Upper lobe of left lung (tissue), 6 donors: ENCODE results near the gene HOXA2. TPM values are rescaled to one million over a fixed set of nuclear protein-coding genes. Genes with fewer than 3 reads are reported as not detected.

Experiments
- ATAC-seq, 2 donors: fragments of 200-7000 bp; cut with Tn5 transposase; one replicate each; pipeline ENCODE4 v1.9.1; 2022; ENCODE audit warnings: mild to moderate bottlenecking in 2 of 2, moderate library complexity in 2 of 2; ENCODE audit not compliant: low FRiP score in 2 of 2
- DNase-seq, 2 donors: peaks; one replicate each; pipeline ENCODE4 v3.0.0-alpha.2; 2019 to 2020
- H3K27ac ChIP-seq, 4 donors: fragments of 200-600 bp; sonication (generic); one replicate each; pipeline ENCODE4 v1.5.1; 2016 to 2019
- H3K27me3 ChIP-seq, 4 donors: fragments of 200-600 bp; sonication (generic); one replicate each; pipeline ENCODE4 v1.5.1; 2017 to 2019
- H3K36me3 ChIP-seq, 4 donors: fragments of 200-600 bp; sonication (generic); one replicate each; pipeline ENCODE4 v1.5.1; 2016 to 2019
- H3K4me1 ChIP-seq, 4 donors: fragments of 200-600 bp; sonication (generic); one replicate each; pipeline ENCODE4 v1.5.1; 2018 to 2019
- H3K4me3 ChIP-seq, 4 donors: fragments of 200-600 bp; sonication (generic); one replicate each; pipeline ENCODE4 v1.5.1; 2017 to 2019; ENCODE audit warnings: mild to moderate bottlenecking in 2 of 4, moderate library complexity in 1 of 4
- H3K9me3 ChIP-seq, 4 donors: fragments of 200-600 bp; sonication (generic); one replicate each; pipeline ENCODE4 v1.5.1; 2018 to 2019
- EP300 ChIP-seq, 4 donors: sonication (generic); formaldehyde crosslinking; IDR thresholded peaks; one replicate each; pipeline ENCODE4 v1.5.1; 2017; ENCODE audit warnings: antibody characterized with exemption in 4 of 4, control low read depth in 2 of 4
- POLR2A ChIP-seq, 4 donors: fragments of 450-650 bp; IDR thresholded peaks; one replicate each; pipeline ENCODE4 v1.5.1; 2016 to 2017; ENCODE audit warnings: antibody characterized with exemption in 4 of 4, mild to moderate bottlenecking in 2 of 4
- POLR2AphosphoS5 ChIP-seq, 2 donors: sonication (generic); formaldehyde crosslinking; IDR thresholded peaks; one replicate each; pipeline ENCODE4 v1.5.1; 2017; ENCODE audit warnings: antibody characterized with exemption in 2 of 2
- WGBS, 2 donors: methylation state at CpG; one replicate each; pipeline ENCODE4 v1.1.5; 2017 to 2018; 5-methylcytosine and 5-hydroxymethylcytosine counted together
- total RNA-seq, 6 donors: library from RNA; depleted of rRNA in 4 of 6; stranded (reverse); fragments of >200 nt in 4 of 6; gene quantifications; one replicate each; pipeline versions ENCODE4 v1.1.0 to v1.2.1, GENCODE V29; 2016 to 2021
- TF ChIP-seq, protein P1 (sequence below), 6 experiments: fragments of 450-650 bp in 4 of 6; fragments of 200-600 bp in 2 of 6; sonication (generic) in 2 of 6; IDR thresholded peaks; one replicate each; pipeline ENCODE4 v1.5.1; 2016 to 2019; ENCODE audit warnings: antibody characterized with exemption in 6 of 6
- donor health status: DM: no; HTN: no; CAD: no; lungs with moderate emphysema.
- donor health status: DM: no; HTN: yes; CAD: no; lungs with severe emphysema.

The HOXA2 gene
- total RNA-seq, 6 donors from 2014 or later: 0.30 to 3.0 (median 0.86) TPM; not detected in 1

DNA sequence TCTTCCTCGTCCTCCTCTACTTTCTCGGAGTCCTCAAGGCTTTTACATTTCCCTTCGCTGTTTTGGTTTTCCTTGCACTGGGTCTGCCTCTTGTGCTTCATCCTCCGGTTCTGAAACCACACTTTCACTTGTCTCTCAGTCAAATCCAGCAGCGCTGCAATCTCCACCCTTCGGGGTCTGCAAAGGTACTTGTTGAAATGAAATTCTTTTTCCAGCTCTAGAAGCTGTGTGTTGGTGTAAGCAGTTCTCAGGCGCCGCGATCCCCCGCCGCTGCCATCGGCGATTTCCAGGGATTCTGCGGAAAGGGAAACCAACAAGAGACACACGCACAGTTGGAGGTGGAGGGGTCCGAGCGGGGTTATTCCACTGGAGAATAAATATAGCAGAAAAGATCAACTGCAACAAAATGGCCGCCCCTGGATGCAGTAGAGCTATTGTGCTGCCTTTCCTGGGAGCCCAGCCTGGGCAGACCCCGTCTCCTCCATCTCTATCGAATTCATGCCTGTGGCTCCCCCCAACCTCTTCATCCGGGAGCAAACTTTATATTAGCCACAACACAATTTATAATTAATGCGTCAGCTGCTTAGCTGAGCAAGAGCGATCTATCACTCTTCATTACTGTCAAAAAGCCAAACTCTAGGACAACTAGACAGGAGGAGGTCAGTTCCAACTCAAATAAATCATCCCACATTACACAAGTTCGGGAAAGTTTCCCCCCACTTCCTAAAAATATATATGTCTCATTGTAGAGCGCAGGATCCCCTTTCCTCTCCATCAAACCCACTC lies 1.1 kb downstream of the HOXA2 start:
- Histone ChIP-seq H3K4me3 (peak overlapping the region; percentile 3 to 50 (median 43)), H3K36me3 (no peaks in the 10 kb centered on the region), H3K27ac (peak overlapping the region; percentile 89 to 95 (median 94)), H3K9me3 (no peaks in the 10 kb centered on the region), H3K27me3 (peaks cover 0 to 31% (median 10%) of the 10 kb centered on the region in 4 donors), H3K4me1 (peaks cover 0 to 30% (median 16%) of the 10 kb centered on the region in 4 donors)
- peak in 1 of 2 donors; percentile 77 for DNase-seq
- TF ChIP-seq EP300 (IDR thresholded peaks at IDR 0.05): no peak
- TF ChIP-seq POLR2AphosphoS5 (IDR thresholded peaks at IDR 0.05): no peak
- TF ChIP-seq POLR2A (IDR thresholded peaks at IDR 0.05): no peak
- TF ChIP-seq, protein P1, sequence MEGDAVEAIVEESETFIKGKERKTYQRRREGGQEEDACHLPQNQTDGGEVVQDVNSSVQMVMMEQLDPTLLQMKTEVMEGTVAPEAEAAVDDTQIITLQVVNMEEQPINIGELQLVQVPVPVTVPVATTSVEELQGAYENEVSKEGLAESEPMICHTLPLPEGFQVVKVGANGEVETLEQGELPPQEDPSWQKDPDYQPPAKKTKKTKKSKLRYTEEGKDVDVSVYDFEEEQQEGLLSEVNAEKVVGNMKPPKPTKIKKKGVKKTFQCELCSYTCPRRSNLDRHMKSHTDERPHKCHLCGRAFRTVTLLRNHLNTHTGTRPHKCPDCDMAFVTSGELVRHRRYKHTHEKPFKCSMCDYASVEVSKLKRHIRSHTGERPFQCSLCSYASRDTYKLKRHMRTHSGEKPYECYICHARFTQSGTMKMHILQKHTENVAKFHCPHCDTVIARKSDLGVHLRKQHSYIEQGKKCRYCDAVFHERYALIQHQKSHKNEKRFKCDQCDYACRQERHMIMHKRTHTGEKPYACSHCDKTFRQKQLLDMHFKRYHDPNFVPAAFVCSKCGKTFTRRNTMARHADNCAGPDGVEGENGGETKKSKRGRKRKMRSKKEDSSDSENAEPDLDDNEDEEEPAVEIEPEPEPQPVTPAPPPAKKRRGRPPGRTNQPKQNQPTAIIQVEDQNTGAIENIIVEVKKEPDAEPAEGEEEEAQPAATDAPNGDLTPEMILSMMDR (IDR thresholded peaks at IDR 0.05): no peak
- ATAC-seq: no peak
- 30 to 31% methylated on average over 23 to 25 of the region's 25 CpGs for WGBS, 2 donors

DNA sequence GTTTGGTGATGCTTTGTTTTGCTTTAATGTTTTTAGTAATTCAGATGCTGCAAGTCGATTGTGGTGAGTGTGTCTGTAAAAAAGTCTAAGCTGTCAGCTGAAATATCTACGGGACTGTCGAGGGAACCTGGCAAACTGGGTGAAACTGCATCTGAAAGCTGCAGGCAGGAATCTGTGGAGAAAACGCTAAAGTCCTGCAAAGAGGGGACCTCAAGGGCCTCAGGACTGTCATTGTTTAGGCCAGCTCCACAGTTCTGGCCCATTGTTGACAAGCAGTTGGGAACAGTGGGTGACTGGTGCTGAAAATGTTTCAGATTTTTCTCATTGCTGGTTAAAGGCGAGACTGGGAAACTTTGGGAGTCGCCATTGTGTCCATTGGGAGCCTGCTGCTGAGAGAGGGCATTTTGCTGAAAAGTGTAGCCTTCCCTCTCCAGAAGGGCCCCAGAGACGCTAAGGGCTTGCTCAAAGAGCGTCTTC lies 1.8 kb downstream of the HOXA2 start:
- H3K9me3 ChIP-seq: no peaks in the 10 kb centered on the region
- peaks cover 0 to 30% (median 18%) of the 10 kb centered on the region in 4 donors for H3K4me1 ChIP-seq
- H3K4me3 ChIP-seq: peak overlapping the region; percentile 3 to 50 (median 43)
- ATAC-seq: no peak
- H3K27me3 ChIP-seq: peaks cover 0 to 31% (median 11%) of the 10 kb centered on the region in 4 donors
- H3K27ac ChIP-seq: peak overlapping the region; percentile 89 to 95 (median 94)
- TF ChIP-seq EP300 (IDR thresholded peaks at IDR 0.05): no peak
- TF ChIP-seq, protein P1 (IDR thresholded peaks at IDR 0.05): no peak
- no peak for TF ChIP-seq POLR2AphosphoS5 (IDR thresholded peaks at IDR 0.05)
- no peak for TF ChIP-seq POLR2A (IDR thresholded peaks at IDR 0.05)
- DNase-seq: no peak
- H3K36me3 ChIP-seq: no peaks in the 10 kb centered on the region
- WGBS, 2 donors: 36 to 43% methylated on average over 8 of the region's 8 CpGs

DNA sequence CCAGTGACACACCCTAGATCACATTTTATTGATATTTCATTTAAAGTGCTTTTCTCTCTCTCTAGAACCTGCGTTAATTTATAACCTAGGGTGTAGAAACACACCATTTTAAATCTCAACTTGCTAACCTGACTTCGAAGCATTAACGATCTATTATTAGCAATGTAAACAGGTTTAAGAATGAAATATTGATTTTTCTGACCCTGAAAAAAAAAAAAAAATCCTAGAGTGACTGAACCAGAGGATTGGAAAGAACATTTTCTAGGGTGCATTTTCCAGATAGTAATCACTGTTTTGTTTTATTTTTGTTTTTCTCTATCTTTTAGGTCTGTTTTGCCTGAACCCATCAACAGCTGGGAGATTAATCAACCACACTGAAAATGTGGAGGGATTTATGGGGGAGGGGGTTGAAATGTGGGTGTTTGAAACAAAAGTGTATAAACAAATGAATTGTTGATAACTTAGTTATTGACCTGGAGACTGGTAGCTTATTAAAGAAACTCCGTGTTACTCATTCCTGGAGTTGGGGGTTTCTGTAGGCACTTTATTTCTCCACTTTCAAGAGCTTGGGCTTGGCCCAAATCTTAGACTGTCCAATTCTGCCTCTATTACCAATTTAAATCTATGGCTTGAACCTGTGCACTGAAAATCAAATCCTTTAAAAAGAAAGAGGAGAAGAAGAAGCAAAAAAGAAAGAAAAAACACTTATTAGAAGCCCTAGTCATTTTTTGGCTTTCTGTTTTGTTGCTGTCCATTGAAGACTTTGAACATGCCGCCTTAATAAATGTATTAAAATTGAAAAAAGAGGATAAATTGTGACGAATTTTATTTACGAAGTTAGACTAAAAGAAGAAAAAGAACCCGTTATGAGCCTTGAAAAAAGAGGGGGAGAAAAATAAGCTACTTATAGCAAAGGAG lies 2.8 kb downstream of the HOXA2 start:
- peak overlapping the region; percentile 85 to 95 (median 90) for H3K27ac ChIP-seq
- ATAC-seq (no peak), DNase-seq (no peak)
- H3K4me3 ChIP-seq: peak overlapping the region in 3 of 4 donors; percentile 25 to 93 (median 85)
- peaks cover 0 to 27% (median 11%) of the 10 kb centered on the region in 4 donors for H3K27me3 ChIP-seq
- H3K36me3 ChIP-seq: no peaks in the 10 kb centered on the region
- WGBS, 2 donors: 52 to 59% methylated on average over 8 of the region's 8 CpGs
- H3K4me1 ChIP-seq: peaks cover 4 to 29% (median 19%) of the 10 kb centered on the region in 4 donors
- no peaks in the 10 kb centered on the region for H3K9me3 ChIP-seq
- TF ChIP-seq POLR2AphosphoS5 (IDR thresholded peaks at IDR 0.05) (no peak), EP300 (IDR thresholded peaks at IDR 0.05) (no peak), POLR2A (IDR thresholded peaks at IDR 0.05) (no peak)
- TF ChIP-seq, protein P1 (IDR thresholded peaks at IDR 0.05): no peak

DNA sequence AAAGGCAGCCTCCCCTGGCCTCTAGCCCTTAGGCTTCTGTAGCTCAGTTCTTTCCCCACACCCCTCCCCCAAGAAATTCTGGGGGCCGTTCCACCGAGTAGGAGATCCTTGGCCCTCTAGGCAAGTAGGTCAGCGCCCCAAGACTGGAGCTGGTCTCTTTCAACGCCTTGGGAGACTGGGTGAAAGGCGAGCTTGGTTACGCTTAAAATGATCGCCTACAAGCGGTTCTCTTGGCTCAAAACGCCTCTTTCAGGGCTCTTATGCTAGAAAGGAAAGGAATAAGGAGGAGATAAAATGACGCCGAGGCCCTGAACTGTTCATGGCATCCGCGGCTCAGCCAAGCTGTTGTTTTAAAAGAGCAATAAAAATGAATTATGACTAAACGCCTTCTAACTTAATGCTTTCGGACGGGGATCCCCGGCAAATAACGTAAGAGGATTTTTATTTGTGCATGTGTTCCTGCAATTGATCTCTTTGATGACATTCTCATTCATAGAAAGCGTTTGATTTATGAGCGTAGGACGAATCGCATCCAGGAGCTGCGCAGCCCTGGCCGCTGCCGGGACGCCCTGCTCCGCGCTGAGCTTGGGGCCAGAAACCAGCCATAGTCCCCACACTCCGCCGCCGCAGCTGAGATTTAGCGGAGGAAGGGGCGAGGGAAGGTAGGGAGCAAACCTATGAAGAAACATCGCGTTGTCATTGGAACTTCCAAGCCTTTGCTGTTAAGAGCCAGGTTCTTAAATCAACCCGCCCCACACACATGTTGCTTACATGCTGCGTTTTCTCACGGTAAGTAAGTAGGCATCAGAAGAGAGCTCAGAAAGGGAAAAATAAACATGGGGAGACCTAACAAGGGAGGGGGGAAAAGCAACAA lies 3.7 kb downstream of the HOXA2 start:
- DNase-seq: peak in 1 of 2 donors; percentile 84
- TF ChIP-seq POLR2AphosphoS5 (IDR thresholded peaks at IDR 0.05) (peak in 1 of 2 donors; percentile 39), POLR2A (IDR thresholded peaks at IDR 0.05) (no peak), EP300 (IDR thresholded peaks at IDR 0.05) (no peak)
- TF ChIP-seq, protein P1 (IDR thresholded peaks at IDR 0.05): no peak
- peak overlapping the region; percentile 25 to 93 (median 58) for H3K4me3 ChIP-seq
- H3K9me3 ChIP-seq: no peaks in the 10 kb centered on the region
- peaks cover 4 to 26% (median 16%) of the 10 kb centered on the region in 4 donors for H3K4me1 ChIP-seq
- H3K27ac ChIP-seq: peak overlapping the region; percentile 85 to 95 (median 90)
- no peaks in the 10 kb centered on the region for H3K36me3 ChIP-seq
- no peak for ATAC-seq
- peaks cover 0 to 24% (median 10%) of the 10 kb centered on the region in 4 donors for H3K27me3 ChIP-seq
- 22 to 24% methylated on average over 38 of the region's 38 CpGs for WGBS, 2 donors
